CD14-positive monocyte (primary cell): ENCODE measurements around the gene RNF26. TPM values are rescaled to one million over a fixed set of nuclear protein-coding genes. Genes with fewer than 3 reads are reported as not detected.

Experiments used
- DNase-seq, 3 donors: peaks; one replicate each; pipeline ENCODE4 v3.0.0-alpha.2; 2011 to 2022
- H2AFZ ChIP-seq: 2 replicates; pipeline ENCODE4 v1.6.0; 2012; ENCODE audit warnings: mild to moderate bottlenecking, low read depth, low read length, inconsistent platforms; ENCODE audit not compliant: insufficient read depth, poor library complexity, severe bottlenecking
- H3K27ac ChIP-seq, 2 donors: 1 replicate in 1 of 2; 2 replicates in 1 of 2; pipeline ENCODE4 v1.5.1; 2012 to 2013; ENCODE audit warnings: low read length in 2 of 2, control low read depth in 1 of 2, inconsistent platforms in 1 of 2, low read depth in 1 of 2, mild to moderate bottlenecking in 1 of 2
- H3K27me3 ChIP-seq, 2 donors: one replicate each; pipeline versions ENCODE4 v1.6.0 to v1.6.1; 2011 to 2013; ENCODE audit warnings: low read length in 2 of 2; ENCODE audit not compliant: control insufficient read depth in 2 of 2, insufficient read depth in 2 of 2
- H3K36me3 ChIP-seq, 2 donors: replicated peaks in 1 of 2; 1 replicate in 1 of 2; 2 replicates in 1 of 2; pipeline versions ENCODE4 v1.5.1 to v1.6.1; 2012 to 2013; ENCODE audit warnings: low read length in 2 of 2, control low read depth in 1 of 2, inconsistent platforms in 1 of 2, mild to moderate bottlenecking in 1 of 2; ENCODE audit not compliant: insufficient read depth in 2 of 2, control insufficient read depth in 1 of 2
- H3K4me1 ChIP-seq, 2 donors: 1 replicate in 1 of 2; 2 replicates in 1 of 2; pipeline versions ENCODE4 v1.5.1 to v1.6.1; 2012 to 2013; ENCODE audit warnings: low read length in 2 of 2, control low read depth in 1 of 2, inconsistent platforms in 1 of 2, mild to moderate bottlenecking in 1 of 2, moderate library complexity in 1 of 2; ENCODE audit not compliant: insufficient read depth in 2 of 2, control insufficient read depth in 1 of 2
- H3K4me2 ChIP-seq: replicated peaks from 2 replicates; pipeline ENCODE3; 2012; ENCODE audit warnings: low read length, moderate library complexity, mild to moderate bottlenecking; ENCODE audit not compliant: poor library complexity, severe bottlenecking; ENCODE audit errors: extremely low read depth
- H3K4me3 ChIP-seq, 3 experiments: fragments of 200-600 bp in 1 of 3; sonication (generic) in 1 of 3; replicated peaks in 1 of 3; 1 replicate in 2 of 3; 2 replicates in 1 of 3; pipeline ENCODE4 v1.5.1; 2011 to 2013; ENCODE audit warnings: low read length in 3 of 3, mild to moderate bottlenecking in 3 of 3, control low read depth in 2 of 3, low read depth in 2 of 3, inconsistent platforms in 1 of 3, moderate library complexity in 1 of 3
- H3K79me2 ChIP-seq: 2 replicates; pipeline ENCODE4 v1.6.0; 2012; ENCODE audit warnings: mild to moderate bottlenecking, control low read depth, inconsistent platforms, low read length, moderate library complexity; ENCODE audit not compliant: insufficient read depth
- H3K9ac ChIP-seq: 2 replicates; pipeline ENCODE4 v1.6.0; 2017; ENCODE audit warnings: low read length, mild to moderate bottlenecking; ENCODE audit not compliant: insufficient read depth, poor library complexity, severe bottlenecking
- H3K9me3 ChIP-seq, 2 donors: replicated peaks in 1 of 2; 1 replicate in 1 of 2; 2 replicates in 1 of 2; pipeline versions ENCODE4 v1.5.1 to v1.6.1; 2012 to 2013; ENCODE audit warnings: low read length in 2 of 2, control low read depth in 1 of 2; ENCODE audit not compliant: control insufficient read depth in 1 of 2, insufficient read depth in 1 of 2
- H4K20me1 ChIP-seq: 2 replicates; pipeline ENCODE4 v1.6.0; 2012; ENCODE audit warnings: mild to moderate bottlenecking, low read length, control low read depth, moderate library complexity; ENCODE audit not compliant: insufficient read depth
- H3K27ac Mint-ChIP-seq, 7 donors: one replicate each; pipeline ENCODE4 v1.8.0; 2020; ENCODE audit warnings: mild to moderate bottlenecking in 7 of 7, mixed read lengths in 7 of 7, moderate library complexity in 6 of 7, inconsistent platforms in 2 of 7
- H3K27me3 Mint-ChIP-seq, 3 donors: one replicate each; pipeline ENCODE4 v1.8.0; 2021 to 2022; ENCODE audit warnings: low read depth in 3 of 3, mild to moderate bottlenecking in 3 of 3, mixed read lengths in 3 of 3, moderate library complexity in 3 of 3, inconsistent platforms in 1 of 3
- H3K36me3 Mint-ChIP-seq, 2 donors: one replicate each; pipeline ENCODE4 v1.8.0; 2020; ENCODE audit warnings: mixed read lengths in 2 of 2, inconsistent platforms in 1 of 2, mild to moderate bottlenecking in 1 of 2
- H3K4me1 Mint-ChIP-seq: one replicate; pipeline ENCODE4 v1.8.0; 2020; ENCODE audit warnings: mild to moderate bottlenecking, mixed read lengths
- H3K4me3 Mint-ChIP-seq, 2 donors: one replicate each; pipeline ENCODE4 v1.8.0; 2020; ENCODE audit warnings: mild to moderate bottlenecking in 2 of 2, mixed read lengths in 2 of 2, moderate library complexity in 1 of 2
- H3K9me3 Mint-ChIP-seq, 7 donors: one replicate each; pipeline ENCODE4 v1.8.0; 2020 to 2022; ENCODE audit warnings: mixed read lengths in 7 of 7, mild to moderate bottlenecking in 6 of 7, moderate library complexity in 6 of 7, inconsistent platforms in 2 of 7
- WGBS: methylation state at CpG from one replicate; pipeline ENCODE4 v1.1.5; 2013; ENCODE audit warnings: missing lambda C conversion rate; ENCODE audit not compliant: insufficient coverage; 5-methylcytosine and 5-hydroxymethylcytosine counted together
- intact Hi-C, 2 donors: fragments of 100-400 bp; cut with micrococcal nuclease; formaldehyde crosslinking; loops; one replicate each; pipeline versions ENCODE4 v1.15.0 to v1.15.1; 2023
- polyA plus RNA-seq, 3 donors: library from polyadenylated mRNA; depleted of rRNA in 1 of 3; unstranded in 2 of 3; stranded (reverse) in 1 of 3; fragments of 300-500 nt in 2 of 3; fragments of >200 nt in 1 of 3; fragmentation: Illumina TruSeq in 2 of 3; gene quantifications; 1 replicate in 2 of 3; 2 replicates in 1 of 3; pipeline ENCODE4 v1.2.3, GENCODE V29; 2012 to 2021
- TF ChIP-seq, protein P1 (sequence below): fragments of 200-600 bp; IDR thresholded peaks from one replicate; pipeline ENCODE4 v1.8.0; 2022; ENCODE audit warnings: antibody characterized with exemption, mild to moderate bottlenecking

The RNF26 gene
- polyA plus RNA-seq, 3 donors: 6.8 to 27.6 (median 20.5) TPM

GRCh38 chr11:119330237-119330636, 4.1 kb upstream of the RNF26 start:
- H3K4me1 ChIP-seq: peaks cover 12 to 14% of the 10 kb centered on the region in 2 donors
- H2AFZ ChIP-seq: no peak overlapping the region
- 15% methylated on average over 1 of the region's 1 CpG for WGBS
- Mint-ChIP-seq H3K4me3 (no peak overlapping the region), H3K9me3 (no peaks in the 10 kb centered on the region), H3K36me3 (no peaks in the 10 kb centered on the region), H3K27me3 (peaks cover 7 to 14% (median 13%) of the 10 kb centered on the region in 3 donors), H3K27ac (no peak overlapping the region), H3K4me1 (peaks cover 8% of the 10 kb centered on the region)
- H3K27me3 ChIP-seq: no peaks in the 10 kb centered on the region
- no peaks in the 10 kb centered on the region for H3K36me3 ChIP-seq
- TF ChIP-seq, protein P1, sequence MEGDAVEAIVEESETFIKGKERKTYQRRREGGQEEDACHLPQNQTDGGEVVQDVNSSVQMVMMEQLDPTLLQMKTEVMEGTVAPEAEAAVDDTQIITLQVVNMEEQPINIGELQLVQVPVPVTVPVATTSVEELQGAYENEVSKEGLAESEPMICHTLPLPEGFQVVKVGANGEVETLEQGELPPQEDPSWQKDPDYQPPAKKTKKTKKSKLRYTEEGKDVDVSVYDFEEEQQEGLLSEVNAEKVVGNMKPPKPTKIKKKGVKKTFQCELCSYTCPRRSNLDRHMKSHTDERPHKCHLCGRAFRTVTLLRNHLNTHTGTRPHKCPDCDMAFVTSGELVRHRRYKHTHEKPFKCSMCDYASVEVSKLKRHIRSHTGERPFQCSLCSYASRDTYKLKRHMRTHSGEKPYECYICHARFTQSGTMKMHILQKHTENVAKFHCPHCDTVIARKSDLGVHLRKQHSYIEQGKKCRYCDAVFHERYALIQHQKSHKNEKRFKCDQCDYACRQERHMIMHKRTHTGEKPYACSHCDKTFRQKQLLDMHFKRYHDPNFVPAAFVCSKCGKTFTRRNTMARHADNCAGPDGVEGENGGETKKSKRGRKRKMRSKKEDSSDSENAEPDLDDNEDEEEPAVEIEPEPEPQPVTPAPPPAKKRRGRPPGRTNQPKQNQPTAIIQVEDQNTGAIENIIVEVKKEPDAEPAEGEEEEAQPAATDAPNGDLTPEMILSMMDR: no peak
- no peak overlapping the region for H3K4me2 ChIP-seq
- DNase-seq: no peak
- H3K9me3 ChIP-seq: no peaks in the 10 kb centered on the region
- H3K27ac ChIP-seq: no peak overlapping the region
- H3K4me3 ChIP-seq: no peak overlapping the region
- H4K20me1 ChIP-seq: no peaks in the 10 kb centered on the region
- intact Hi-C loops: no loop called here
- peaks cover 8% of the 10 kb centered on the region for H3K79me2 ChIP-seq
- no peak overlapping the region for H3K9ac ChIP-seq

GRCh38 chr11:119332111-119332765, 2.1 kb upstream of the RNF26 start:
- Histone ChIP-seq H3K27me3 (no peaks in the 10 kb centered on the region), H2AFZ (peak overlapping the region; percentile 94), H3K9ac (no peak overlapping the region), H3K4me2 (no peak overlapping the region), H3K79me2 (peaks cover 27% of the 10 kb centered on the region), H3K4me3 (no peak overlapping the region), H3K27ac (no peak overlapping the region), H4K20me1 (no peaks in the 10 kb centered on the region), H3K36me3 (peaks cover 0 to 9% of the 10 kb centered on the region in 2 donors), H3K4me1 (peaks cover 15 to 21% of the 10 kb centered on the region in 2 donors), H3K9me3 (no peaks in the 10 kb centered on the region)
- 100% methylated on average over 2 of the region's 4 CpGs for WGBS
- TF ChIP-seq, protein P1: no peak
- peak overlapping the region in 2 of 7 donors; percentile 31 to 43 for H3K27ac Mint-ChIP-seq
- DNase-seq: no peak
- peaks cover 6 to 14% (median 12%) of the 10 kb centered on the region in 3 donors for H3K27me3 Mint-ChIP-seq
- peaks cover 19% of the 10 kb centered on the region for H3K4me1 Mint-ChIP-seq
- H3K36me3 Mint-ChIP-seq: peaks cover 8 to 14% of the 10 kb centered on the region in 2 donors
- no peak overlapping the region for H3K4me3 Mint-ChIP-seq
- intact Hi-C loops: no loop called here
- no peaks in the 10 kb centered on the region for H3K9me3 Mint-ChIP-seq
